K562 (cell line): ENCODE data around the gene VPS45. TPM values are rescaled to one million over a fixed set of nuclear protein-coding genes. Genes with fewer than 3 reads are reported as not detected.

ENCODE experiments used
- CREB1 ChIP-seq, 2 experiments: sonication (generic) in 1 of 2; formaldehyde crosslinking in 1 of 2; IDR thresholded peaks; 2 replicates each; pipeline versions ENCODE4 v1.6.1 to v1.8.0; 2012 to 2022; ENCODE audit warnings: inconsistent platforms in 1 of 2, mild to moderate bottlenecking in 1 of 2, missing genetic modification reagents in 1 of 2, moderate library complexity in 1 of 2
- DACH1 ChIP-seq: fragments of 450-650 bp; IDR thresholded peaks from 2 replicates; pipeline ENCODE4 v1.6.1; 2018; ENCODE audit not compliant: partially characterized antibody
- DNMT1 ChIP-seq: fragments of 450-650 bp; IDR thresholded peaks from 2 replicates; pipeline ENCODE4 v1.6.1; 2016; ENCODE audit warnings: antibody characterized with exemption, mild to moderate bottlenecking
- GATA2 ChIP-seq: sonication (generic); formaldehyde crosslinking; IDR thresholded peaks from 2 replicates; pipeline ENCODE4 v1.4.0; 2020; ENCODE audit warnings: mild to moderate bottlenecking, missing genetic modification reagents
- MTA3 ChIP-seq: fragments of 450-650 bp; formaldehyde crosslinking; IDR thresholded peaks from 2 replicates; pipeline ENCODE4 v1.6.1; 2017; ENCODE audit warnings: mild to moderate bottlenecking, borderline replicate concordance
- NR2C2 ChIP-seq, 2 experiments: fragments of 200-800 bp in 1 of 2; sonication (Bioruptor generic) in 1 of 2; sonication (generic) in 1 of 2; formaldehyde crosslinking in 1 of 2; IDR thresholded peaks; 2 replicates each; pipeline versions ENCODE4 v1.6.1 to v1.8.0; 2016 to 2022; ENCODE audit warnings: mild to moderate bottlenecking in 1 of 2, missing compliant biosample characterization in 1 of 2, missing genetic modification characterization in 1 of 2, missing genetic modification reagents in 1 of 2
- PCBP2 ChIP-seq: fragments of 200-400 bp; formaldehyde crosslinking; IDR thresholded peaks from 2 replicates; pipeline ENCODE4 v1.6.1; 2018; ENCODE audit warnings: low read length, low read depth, mild to moderate bottlenecking, moderate library complexity; ENCODE audit not compliant: poor library complexity, severe bottlenecking
- ZNF408 ChIP-seq: fragments of 250-450 bp; sonication (Bioruptor Pico); IDR thresholded peaks from 2 replicates; pipeline ENCODE4 v1.4.0; 2020; ENCODE audit warnings: low read depth, mild to moderate bottlenecking, moderate library complexity
- ZNF551 ChIP-seq: fragments of 250-450 bp; sonication (Bioruptor Pico); IDR thresholded peaks from 2 replicates; pipeline ENCODE4 v1.5.0; 2021; ENCODE audit warnings: mild to moderate bottlenecking, moderate library complexity
- polyA plus RNA-seq, 8 experiments: library from polyadenylated mRNA; depleted of rRNA in 4 of 8; stranded (reverse) in 5 of 8; unstranded in 3 of 8; fragments of >200 nt; fragmentation: Nextera tagmentation in 2 of 8; fragmentation: Illumina TruSeq in 1 of 8; extraction: Ambion mirVana in 2 of 8; extraction: Trizol in 1 of 8; gene quantifications; 2 replicates each; pipeline versions ENCODE4 v1.2.1 to v1.2.3, GENCODE V29; 2011 to 2014; ENCODE audit warnings: inconsistent platforms in 1 of 8, missing spikeins in 1 of 8
- total RNA-seq, 7 experiments: library from RNA; depleted of rRNA in 6 of 7; stranded (reverse); fragments of >200 nt in 6 of 7; fragmentation: Illumina TruSeq in 2 of 7; extraction: Trizol in 2 of 7; gene quantifications; 2 replicates each; pipeline versions ENCODE4 v1.2.1 to v1.2.3, GENCODE V29; 2011 to 2021; ENCODE audit warnings: low replicate concordance in 1 of 7
- TF ChIP-seq, protein P1 (sequence below): fragments of 250-450 bp; sonication (Bioruptor Pico); IDR thresholded peaks from 2 replicates; pipeline ENCODE4 v1.4.0; 2020; ENCODE audit warnings: mild to moderate bottlenecking
- TF ChIP-seq, protein P2 (sequence below): sonication (generic); formaldehyde crosslinking; IDR thresholded peaks from 2 replicates; pipeline ENCODE4 v1.8.1; 2023; ENCODE audit warnings: mild to moderate bottlenecking, missing genetic modification reagents
- TF ChIP-seq, protein P3 (sequence below): fragments of 450-650 bp; IDR thresholded peaks from 2 replicates; pipeline ENCODE4 v1.6.1; 2016; ENCODE audit warnings: mild to moderate bottlenecking
- TF ChIP-seq, protein P4 (sequence below): sonication (generic); formaldehyde crosslinking; IDR thresholded peaks from 2 replicates; pipeline ENCODE4 v1.4.0; 2020; ENCODE audit warnings: mild to moderate bottlenecking, missing genetic modification reagents
- TF ChIP-seq, protein P5 (sequence below): fragments of 450-650 bp; IDR thresholded peaks from 2 replicates; pipeline ENCODE4 v1.6.1; 2016

VPS45 gene
- total and polyA plus RNA-seq, 9 of the 15 experiments (the other 6 are each of a cell fraction or from before 2014, with no cell fraction given) = 17.9 to 48.2 (median 34.4) TPM

DNA sequence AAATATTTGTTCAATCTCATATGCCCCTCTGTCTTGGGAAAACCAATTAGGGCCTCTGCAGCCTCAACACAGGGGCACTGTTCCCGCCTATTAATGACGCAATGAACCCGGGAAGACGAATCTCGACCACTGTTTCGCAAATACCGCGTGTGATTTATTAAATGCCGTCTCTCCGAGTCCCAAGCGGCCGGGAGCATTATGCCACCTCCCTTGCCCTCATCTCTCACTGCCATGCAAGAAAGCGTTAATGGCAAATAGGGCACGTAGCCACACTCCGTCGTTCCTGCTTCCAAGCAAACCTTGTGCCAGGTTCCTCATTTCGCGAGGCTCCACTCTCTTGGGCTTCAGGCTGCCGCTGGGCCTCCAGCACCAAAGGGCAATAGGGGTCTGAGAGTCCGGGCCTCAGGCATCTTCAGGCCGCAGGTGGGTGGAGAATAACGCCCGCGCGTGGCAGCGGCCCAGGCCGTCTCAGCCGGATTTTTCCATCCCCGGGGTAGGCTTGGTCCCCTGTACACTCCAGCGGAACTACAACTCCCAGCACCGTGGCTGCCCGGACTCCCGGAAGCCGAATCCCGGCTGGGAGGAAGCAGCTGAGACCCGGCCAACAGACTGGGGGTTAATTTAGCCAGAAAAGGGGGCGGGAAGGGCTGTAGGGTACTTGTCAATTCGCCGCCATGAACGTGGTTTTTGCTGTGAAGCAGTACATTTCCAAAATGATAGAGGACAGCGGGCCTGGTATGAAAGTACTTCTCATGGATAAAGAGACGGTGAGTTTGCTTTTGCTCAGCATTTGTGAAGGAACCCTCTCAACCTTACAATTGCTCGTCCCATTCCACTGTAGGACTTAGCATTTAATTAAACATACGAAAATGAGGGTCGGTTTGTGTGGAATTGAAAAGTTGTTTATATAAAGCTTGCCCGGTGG, at the start of gene VPS45 (continued):
- TF ChIP-seq, protein P1, sequence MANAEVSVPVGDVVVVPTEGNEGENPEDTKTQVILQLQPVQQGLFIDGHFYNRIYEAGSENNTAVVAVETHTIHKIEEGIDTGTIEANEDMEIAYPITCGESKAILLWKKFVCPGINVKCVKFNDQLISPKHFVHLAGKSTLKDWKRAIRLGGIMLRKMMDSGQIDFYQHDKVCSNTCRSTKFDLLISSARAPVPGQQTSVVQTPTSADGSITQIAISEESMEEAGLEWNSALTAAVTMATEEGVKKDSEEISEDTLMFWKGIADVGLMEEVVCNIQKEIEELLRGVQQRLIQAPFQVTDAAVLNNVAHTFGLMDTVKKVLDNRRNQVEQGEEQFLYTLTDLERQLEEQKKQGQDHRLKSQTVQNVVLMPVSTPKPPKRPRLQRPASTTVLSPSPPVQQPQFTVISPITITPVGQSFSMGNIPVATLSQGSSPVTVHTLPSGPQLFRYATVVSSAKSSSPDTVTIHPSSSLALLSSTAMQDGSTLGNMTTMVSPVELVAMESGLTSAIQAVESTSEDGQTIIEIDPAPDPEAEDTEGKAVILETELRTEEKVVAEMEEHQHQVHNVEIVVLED (CRISPR knock-in tag) = no peak
- no peak for TF ChIP-seq ZNF551 (CRISPR knock-in tag)
- TF ChIP-seq, protein P2, sequence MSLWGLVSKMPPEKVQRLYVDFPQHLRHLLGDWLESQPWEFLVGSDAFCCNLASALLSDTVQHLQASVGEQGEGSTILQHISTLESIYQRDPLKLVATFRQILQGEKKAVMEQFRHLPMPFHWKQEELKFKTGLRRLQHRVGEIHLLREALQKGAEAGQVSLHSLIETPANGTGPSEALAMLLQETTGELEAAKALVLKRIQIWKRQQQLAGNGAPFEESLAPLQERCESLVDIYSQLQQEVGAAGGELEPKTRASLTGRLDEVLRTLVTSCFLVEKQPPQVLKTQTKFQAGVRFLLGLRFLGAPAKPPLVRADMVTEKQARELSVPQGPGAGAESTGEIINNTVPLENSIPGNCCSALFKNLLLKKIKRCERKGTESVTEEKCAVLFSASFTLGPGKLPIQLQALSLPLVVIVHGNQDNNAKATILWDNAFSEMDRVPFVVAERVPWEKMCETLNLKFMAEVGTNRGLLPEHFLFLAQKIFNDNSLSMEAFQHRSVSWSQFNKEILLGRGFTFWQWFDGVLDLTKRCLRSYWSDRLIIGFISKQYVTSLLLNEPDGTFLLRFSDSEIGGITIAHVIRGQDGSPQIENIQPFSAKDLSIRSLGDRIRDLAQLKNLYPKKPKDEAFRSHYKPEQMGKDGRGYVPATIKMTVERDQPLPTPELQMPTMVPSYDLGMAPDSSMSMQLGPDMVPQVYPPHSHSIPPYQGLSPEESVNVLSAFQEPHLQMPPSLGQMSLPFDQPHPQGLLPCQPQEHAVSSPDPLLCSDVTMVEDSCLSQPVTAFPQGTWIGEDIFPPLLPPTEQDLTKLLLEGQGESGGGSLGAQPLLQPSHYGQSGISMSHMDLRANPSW (CRISPR knock-in tag) = peak; percentile 89; the same call in 1 of the 2 replicates
- TF ChIP-seq MTA3 = peak; percentile 41; the same call in 1 of the 2 replicates
- TF ChIP-seq NR2C2 (CRISPR knock-in tag; IDR thresholded peaks at IDR 0.05) = peak; percentile 79; the same call in 1 of the 2 replicates
- TF ChIP-seq NR2C2 (tag; IDR thresholded peaks at IDR 0.05) = peak; percentile 84; the same call in 1 of the 2 replicates
- TF ChIP-seq, protein P3, sequence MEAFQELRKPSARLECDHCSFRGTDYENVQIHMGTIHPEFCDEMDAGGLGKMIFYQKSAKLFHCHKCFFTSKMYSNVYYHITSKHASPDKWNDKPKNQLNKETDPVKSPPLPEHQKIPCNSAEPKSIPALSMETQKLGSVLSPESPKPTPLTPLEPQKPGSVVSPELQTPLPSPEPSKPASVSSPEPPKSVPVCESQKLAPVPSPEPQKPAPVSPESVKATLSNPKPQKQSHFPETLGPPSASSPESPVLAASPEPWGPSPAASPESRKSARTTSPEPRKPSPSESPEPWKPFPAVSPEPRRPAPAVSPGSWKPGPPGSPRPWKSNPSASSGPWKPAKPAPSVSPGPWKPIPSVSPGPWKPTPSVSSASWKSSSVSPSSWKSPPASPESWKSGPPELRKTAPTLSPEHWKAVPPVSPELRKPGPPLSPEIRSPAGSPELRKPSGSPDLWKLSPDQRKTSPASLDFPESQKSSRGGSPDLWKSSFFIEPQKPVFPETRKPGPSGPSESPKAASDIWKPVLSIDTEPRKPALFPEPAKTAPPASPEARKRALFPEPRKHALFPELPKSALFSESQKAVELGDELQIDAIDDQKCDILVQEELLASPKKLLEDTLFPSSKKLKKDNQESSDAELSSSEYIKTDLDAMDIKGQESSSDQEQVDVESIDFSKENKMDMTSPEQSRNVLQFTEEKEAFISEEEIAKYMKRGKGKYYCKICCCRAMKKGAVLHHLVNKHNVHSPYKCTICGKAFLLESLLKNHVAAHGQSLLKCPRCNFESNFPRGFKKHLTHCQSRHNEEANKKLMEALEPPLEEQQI = peak; percentile 73; the same call in 1 of the 2 replicates
- TF ChIP-seq PCBP2 = no peak
- peak; percentile 88 for TF ChIP-seq DACH1
- TF ChIP-seq, protein P4, sequence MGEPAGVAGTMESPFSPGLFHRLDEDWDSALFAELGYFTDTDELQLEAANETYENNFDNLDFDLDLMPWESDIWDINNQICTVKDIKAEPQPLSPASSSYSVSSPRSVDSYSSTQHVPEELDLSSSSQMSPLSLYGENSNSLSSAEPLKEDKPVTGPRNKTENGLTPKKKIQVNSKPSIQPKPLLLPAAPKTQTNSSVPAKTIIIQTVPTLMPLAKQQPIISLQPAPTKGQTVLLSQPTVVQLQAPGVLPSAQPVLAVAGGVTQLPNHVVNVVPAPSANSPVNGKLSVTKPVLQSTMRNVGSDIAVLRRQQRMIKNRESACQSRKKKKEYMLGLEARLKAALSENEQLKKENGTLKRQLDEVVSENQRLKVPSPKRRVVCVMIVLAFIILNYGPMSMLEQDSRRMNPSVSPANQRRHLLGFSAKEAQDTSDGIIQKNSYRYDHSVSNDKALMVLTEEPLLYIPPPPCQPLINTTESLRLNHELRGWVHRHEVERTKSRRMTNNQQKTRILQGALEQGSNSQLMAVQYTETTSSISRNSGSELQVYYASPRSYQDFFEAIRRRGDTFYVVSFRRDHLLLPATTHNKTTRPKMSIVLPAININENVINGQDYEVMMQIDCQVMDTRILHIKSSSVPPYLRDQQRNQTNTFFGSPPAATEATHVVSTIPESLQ = no peak
- no peak for TF ChIP-seq DNMT1
- no peak for TF ChIP-seq GATA2
- no peak for TF ChIP-seq ZNF408
- TF ChIP-seq, protein P5, sequence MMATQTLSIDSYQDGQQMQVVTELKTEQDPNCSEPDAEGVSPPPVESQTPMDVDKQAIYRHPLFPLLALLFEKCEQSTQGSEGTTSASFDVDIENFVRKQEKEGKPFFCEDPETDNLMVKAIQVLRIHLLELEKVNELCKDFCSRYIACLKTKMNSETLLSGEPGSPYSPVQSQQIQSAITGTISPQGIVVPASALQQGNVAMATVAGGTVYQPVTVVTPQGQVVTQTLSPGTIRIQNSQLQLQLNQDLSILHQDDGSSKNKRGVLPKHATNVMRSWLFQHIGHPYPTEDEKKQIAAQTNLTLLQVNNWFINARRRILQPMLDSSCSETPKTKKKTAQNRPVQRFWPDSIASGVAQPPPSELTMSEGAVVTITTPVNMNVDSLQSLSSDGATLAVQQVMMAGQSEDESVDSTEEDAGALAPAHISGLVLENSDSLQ = peak; percentile 55; the same call in 1 of the 2 replicates
- TF ChIP-seq CREB1 (IDR thresholded peaks at IDR 0.05) = no peak; the same call in 1 of the 2 replicates
- TF ChIP-seq CREB1 (CRISPR knock-in tag; IDR thresholded peaks at IDR 0.05) = peak; percentile 50
